T47D (cell line): ENCODE data around the gene HEYL.

Experiments
- DNase-seq, 2 experiments: peaks; one replicate each; pipeline versions ENCODE4 v3.0.0 to v3.0.0-alpha.2; 2011 to 2012; ENCODE audit warnings: low read depth in 1 of 2, low spot score in 1 of 2
- JUND ChIP-seq: IDR thresholded peaks from 2 replicates; pipeline ENCODE4 v1.6.1; 2012; ENCODE audit warnings: low read depth
- in situ Hi-C: cut with HindIII; loops from 2 replicates; pipeline ENCODE4 v1.10.0; 2016; ENCODE audit warnings: low sequenced_read_pairs, low pct_unique_long_range_greater_than_20kb

The HEYL gene

DNA sequence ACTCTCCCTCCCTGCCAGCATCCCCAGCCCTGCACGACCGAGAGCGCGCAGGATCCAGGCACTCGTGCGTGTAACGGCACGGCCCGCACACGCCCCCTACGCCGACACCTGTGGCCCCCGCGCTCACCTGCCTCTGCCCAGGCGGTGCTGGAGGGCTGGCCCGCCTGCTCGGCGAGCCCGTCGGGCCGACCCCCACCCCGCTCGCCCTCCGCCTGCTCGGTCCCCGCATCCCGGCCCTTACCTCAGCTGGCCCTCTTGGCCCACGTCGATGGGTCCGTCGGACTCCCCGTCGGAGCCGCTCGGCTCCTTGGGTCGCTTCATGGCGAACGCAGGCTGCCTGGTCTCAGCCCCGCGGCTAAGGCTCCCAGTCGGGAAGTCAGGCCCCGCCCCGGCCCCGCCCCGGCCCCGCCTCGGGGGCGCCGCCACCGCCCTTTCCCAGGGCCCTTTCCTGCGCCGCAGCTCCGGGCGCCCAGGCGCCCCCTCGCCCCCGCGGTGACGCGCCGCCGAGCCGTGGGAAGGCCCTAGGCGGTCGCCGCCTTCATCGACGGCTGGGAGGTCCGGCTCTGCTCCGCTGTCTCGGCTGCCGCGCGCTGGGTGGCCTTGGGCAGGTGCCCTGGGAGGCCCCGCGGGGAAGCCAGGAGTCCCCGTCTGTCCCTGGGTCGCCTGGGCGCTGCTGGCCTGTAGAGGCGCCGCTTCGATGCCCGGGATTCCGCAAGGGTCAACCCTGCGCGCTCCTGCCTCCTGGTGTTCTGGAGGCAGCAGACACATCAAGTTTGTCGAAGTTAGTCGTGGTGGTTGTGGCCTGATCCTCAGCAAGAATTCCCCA, at the start of gene HEYL:
Gene HEYL (minus strand): TSS at position 339 of the 826 bp plus-strand sequence. CDS start 18 bp downstream, at position 321.
- no peak for DNase-seq
- in situ Hi-C loops, result no loop called here
- TF ChIP-seq JUND, result no peak

DNA sequence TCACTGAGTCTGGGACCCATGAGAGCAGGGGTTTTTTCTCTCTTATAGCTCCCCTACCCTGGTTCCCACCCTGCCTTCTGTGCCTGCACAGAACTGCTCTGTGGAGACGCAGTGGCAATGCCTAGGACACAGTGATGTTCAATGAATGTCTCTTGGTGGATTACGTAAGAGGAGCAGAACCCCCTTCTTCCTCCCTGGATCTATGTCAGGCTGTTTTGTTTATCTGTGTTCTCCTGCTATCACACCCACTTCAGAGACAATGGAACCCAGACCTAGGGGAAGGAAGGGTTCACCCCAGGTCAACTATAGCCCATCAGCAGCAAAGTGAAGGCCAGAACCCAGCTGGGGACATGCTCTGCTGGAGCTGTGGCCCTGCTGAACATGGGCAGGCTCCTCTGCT, 49.8 kb upstream of the HEYL start:
- no peak for TF ChIP-seq JUND
- DNase-seq, result no peak
- in situ Hi-C loops, result no loop called here

DNA sequence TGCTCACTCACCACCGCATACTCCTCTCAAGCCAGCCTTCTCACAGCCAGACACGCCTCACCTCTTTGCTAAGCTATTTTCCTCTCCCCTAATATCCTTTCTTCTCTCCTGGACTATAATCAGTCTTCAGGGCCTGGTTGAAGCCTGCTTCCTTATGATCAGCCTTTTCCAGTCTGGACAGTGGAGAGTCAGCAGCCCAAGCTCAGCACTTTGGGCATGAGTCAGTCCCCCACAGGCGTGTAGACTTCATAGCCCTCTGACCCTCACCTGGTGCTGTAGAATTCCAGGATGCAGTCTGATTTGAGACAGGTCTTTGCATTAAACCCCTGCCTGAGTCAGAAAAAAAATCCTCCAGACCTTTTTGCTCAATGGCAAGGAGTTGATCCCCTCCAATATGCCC, 49.3 kb upstream of the HEYL start:
- TF ChIP-seq JUND, result no peak
- no peak for DNase-seq
- in situ Hi-C loops, result no loop called here

DNA sequence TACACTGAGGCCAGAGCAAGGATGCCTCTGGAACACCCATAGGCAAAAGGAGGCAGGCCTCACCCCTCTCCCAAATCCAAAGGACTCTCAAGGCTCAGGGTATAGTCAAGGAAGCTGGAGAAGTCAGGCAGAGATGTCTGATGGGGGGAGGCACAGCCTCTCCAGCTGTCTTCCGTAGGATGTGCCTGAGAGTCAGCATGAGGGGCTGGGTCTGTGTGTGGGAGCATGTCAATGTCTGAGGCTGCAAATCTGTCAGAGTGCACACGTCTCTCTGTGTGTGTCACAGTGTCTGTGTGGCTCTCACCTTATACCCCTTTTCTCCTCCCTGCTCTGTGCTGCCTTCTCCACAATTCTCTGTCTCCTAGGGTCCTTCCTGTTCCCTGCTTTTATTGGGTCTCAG, 47.8 kb upstream of the HEYL start:
- in situ Hi-C loops, result no loop called here
- no peak for DNase-seq
- no peak for TF ChIP-seq JUND

DNA sequence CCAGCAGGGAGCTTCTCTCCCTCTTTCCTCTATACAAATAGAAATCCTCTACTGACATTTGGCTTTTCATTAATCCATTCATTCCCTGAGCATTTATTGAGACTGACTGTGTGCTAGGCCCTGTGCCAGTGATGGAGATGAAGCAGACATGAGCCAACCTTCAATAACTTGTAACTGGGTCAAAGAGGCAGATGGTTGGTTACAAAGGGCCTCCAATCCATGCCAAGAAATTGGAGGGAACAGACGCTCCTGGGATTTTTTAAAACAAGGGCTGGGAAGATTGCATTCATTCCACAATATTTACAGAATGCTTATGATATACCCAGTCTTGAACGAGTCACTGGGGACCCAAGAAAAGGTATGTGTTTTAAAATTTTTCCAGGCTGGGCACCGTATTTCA, 45.6 kb upstream of the HEYL start:
- DNase-seq, result no peak
- no peak for TF ChIP-seq JUND
- in situ Hi-C loops, result no loop called here

DNA sequence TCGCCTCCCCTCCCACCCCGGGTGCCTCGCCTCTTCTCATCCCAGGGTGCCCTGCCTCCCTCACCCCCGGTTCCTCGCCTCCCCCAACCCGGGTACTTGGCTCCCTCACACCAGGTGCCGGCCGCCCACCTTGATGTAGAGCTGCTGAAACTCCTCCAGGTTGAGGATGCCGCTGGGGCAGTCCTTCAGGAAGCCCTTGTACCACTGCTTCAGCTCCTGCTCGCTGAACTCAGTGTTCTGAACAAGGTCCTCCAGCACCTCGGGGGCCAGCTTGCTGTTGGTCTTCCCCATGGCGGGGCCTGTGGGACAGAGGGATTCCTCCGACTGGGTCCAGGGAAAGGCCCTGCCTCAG, 44.8 kb upstream of the HEYL start:
- in situ Hi-C loops, result no loop called here
- no peak for TF ChIP-seq JUND

DNA sequence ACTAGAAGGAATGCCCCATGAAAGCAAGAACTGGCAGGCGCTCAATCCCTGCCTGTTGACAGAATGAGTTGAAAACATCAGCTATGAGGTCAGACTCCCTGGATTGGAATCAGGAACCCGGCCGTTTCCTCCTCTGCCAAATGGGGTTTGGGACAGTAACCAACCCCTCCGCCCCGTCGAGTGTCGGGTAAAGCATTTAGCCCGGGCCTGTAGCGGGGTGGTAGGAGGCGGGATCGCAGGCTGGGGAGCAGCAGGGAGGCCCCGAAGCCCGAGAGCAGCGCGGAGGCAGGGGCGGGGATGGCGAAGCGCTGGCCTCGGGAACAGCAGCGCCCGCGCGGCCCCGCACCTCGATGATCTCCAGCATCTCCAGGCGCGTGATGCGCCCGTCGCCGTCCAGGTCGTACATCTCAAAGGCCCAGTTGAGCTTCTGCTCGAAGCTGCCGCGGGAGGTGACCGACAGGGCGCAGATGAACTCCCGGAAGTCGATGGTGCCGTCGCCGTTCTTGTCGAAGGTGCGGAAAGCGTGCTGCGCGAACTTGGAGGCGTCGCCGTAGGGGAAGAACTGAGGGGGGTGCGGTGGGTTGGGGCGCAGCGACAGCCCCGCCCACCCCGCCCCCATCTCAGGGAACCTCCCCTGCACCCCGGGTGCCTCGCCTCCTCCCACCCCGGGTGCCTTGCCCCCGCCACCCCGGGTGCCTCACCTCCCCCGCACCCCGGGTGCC, 44.3 kb upstream of the HEYL start:
- no peak for DNase-seq
- TF ChIP-seq JUND, result no peak
- in situ Hi-C loops, result no loop called here

More for the DNA sequence above, 44.8 kb upstream of the HEYL start:
- DNase-seq, result no peak

DNA sequence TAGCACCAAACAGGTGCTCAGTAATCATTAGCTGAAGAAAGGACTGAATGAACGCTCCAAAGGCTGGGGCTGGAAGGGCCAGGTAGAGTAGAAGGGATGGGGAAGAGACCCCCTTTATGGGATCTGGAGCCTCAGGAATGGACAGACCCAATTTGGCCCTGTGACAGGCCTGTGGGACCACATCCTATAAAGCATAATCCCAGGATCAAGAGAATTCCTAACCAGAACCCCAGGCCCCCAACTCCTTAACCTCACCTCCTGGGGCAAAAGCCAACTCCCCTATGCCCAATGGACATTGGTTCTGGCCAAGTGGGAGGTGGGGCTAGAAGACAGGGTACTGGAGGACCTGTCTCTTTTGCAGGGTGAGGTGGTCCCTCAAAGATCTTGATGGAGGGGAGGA, 42.6 kb upstream of the HEYL start:
- in situ Hi-C loops, result no loop called here
- DNase-seq, result no peak
- no peak for TF ChIP-seq JUND

DNA sequence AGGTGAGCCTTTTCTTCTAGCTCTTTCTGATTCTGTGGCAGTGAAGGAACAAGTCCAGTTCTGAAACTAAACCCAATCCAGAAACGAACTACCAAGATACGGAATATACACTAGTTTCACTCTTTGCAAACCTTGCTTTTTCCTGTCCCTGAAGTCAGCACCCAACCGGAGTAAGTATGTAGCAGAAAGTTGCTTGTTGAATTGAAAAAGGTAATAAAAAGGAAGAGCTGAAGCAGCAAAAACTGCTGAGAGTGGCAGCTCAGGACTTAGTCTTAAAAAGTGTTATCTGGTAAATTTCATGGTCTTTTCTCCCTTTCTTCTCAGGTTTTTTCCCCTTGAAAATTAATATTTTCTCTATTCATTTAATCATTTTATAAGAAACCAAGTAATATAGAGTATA, 41.9 kb upstream of the HEYL start:
- no peak for TF ChIP-seq JUND

DNA sequence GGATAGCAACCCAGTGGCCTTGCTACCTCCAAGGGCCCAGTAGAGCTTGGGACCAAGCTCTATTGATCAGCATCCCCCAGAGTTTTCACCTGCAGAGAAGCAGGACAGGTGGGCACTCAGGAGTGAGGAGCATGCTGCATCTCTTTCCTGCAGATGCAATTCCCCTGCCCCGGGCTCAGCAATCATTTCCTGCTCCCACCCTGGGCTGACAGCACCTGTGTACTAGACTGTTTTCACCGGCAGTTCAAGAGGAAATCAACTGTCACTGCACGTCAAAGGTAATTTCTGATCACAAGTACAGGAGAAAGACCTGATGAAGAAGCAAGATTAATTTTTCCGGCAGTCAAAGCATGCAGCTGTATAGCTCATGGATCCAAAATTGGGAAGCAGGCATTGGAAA, 41.3 kb upstream of the HEYL start:
- in situ Hi-C loops, result no loop called here
- no peak for DNase-seq
- no peak for TF ChIP-seq JUND

More for the DNA sequence above, 41.9 kb upstream of the HEYL start:
- DNase-seq, result no peak
- in situ Hi-C loops, result no loop called here

DNA sequence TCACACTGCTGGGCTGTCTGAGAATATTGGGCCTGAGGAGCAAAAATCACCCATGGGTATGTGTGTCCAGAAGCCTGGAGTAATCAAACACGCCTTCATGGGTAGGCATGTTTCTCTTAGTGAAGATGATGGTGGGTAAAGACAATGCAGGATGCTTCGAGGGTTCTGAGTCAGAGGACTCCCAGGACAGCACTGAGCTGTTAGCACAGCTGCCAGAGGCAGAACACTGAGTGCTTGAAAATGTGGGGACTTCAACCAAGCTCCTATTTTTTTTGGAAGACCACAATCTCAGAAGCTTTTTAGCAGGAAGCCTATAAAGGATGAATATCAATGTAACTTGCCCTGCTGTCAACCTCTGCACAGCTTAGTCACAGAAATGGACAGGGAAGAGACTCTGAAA, 40.4 kb upstream of the HEYL start:
- TF ChIP-seq JUND, result no peak
- in situ Hi-C loops, result no loop called here
- DNase-seq, result no peak

DNA sequence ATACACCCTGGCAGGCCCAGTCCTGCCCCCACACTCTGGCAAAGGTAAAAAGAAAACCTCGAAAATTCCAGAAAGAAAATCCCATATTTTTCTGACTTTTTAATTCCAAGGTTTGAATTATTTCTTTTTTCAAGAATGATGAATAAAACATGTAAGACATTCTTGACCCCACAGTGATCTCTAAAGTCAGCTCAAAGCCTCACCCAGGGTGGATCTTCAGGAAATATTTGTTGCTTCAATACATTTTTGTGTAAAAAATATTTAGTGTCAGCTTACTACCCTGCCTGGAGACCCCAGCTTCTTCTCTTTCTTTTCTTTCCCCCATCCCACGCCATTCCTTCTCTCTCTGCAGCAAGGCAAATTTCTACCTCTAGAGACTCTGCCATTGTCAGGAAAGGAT, 39.4 kb upstream of the HEYL start:
- TF ChIP-seq JUND, result no peak
- no peak for DNase-seq
- in situ Hi-C loops, result no loop called here

DNA sequence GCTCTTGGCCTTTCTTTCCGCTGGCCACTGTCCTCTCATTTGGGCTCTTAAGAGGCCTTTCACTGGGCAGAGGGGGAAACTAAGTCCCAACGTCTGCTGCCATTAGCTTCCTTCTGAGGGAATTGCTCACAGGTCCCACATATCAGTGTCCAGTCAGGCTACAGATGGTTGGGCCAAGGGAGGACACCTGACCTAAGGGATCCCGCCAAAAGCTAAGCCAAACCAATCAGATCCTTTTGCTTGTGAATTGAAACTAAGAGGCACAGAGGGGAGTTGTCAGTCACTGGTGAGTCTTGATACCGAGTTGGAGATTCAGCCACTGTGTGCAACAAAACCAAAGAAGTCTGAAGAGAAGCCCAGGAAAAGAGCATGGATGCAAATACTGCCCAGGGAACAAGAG, 38.2 kb upstream of the HEYL start:
- in situ Hi-C loops, result no loop called here
- TF ChIP-seq JUND, result no peak
- no peak for DNase-seq
